Osteoblast (primary cell): ENCODE data around the gene SPARCL1. TPM values are rescaled to one million over a fixed set of nuclear protein-coding genes. Genes with fewer than 3 reads are reported as not detected.
"Not testable (repeated sequence)": the region's sequence is repeated elsewhere in the genome, so short reads cannot be mapped to it uniquely, and the experiment has no call there.

Source experiments
- DNase-seq: peaks from one replicate; pipeline ENCODE4 v3.0.0; 2011; ENCODE audit warnings: low spot score, mixed read lengths; ENCODE audit not compliant: insufficient read length; ENCODE audit errors: missing footprints
- H2AFZ ChIP-seq: 2 replicates; pipeline ENCODE4 v1.6.0; 2011; ENCODE audit warnings: mild to moderate bottlenecking, low read length
- H3K27ac ChIP-seq: 2 replicates; pipeline ENCODE4 v1.5.1; 2011; ENCODE audit warnings: mild to moderate bottlenecking, low read depth, low read length, moderate library complexity
- H3K27me3 ChIP-seq: 2 replicates; pipeline ENCODE4 v1.6.0; 2012; ENCODE audit warnings: mild to moderate bottlenecking, control low read depth, inconsistent platforms, low read length, moderate library complexity; ENCODE audit not compliant: insufficient read depth
- H3K36me3 ChIP-seq: 2 replicates; pipeline ENCODE4 v1.5.1; 2011; ENCODE audit warnings: mild to moderate bottlenecking, low read length, control low read depth, moderate library complexity; ENCODE audit not compliant: insufficient read depth
- H3K4me1 ChIP-seq: 2 replicates; pipeline ENCODE4 v1.5.1; 2011; ENCODE audit warnings: mild to moderate bottlenecking, low read length, control low read depth, moderate library complexity; ENCODE audit not compliant: insufficient read depth
- H3K4me2 ChIP-seq: 2 replicates; pipeline ENCODE4 v1.6.0; 2011; ENCODE audit warnings: mild to moderate bottlenecking, low read length; ENCODE audit not compliant: insufficient read depth
- H3K4me3 ChIP-seq: fragments of 200-600 bp; sonication (generic); 3 replicates; pipeline ENCODE4 v1.5.1; 2012; ENCODE audit warnings: mild to moderate bottlenecking, low read length, inconsistent platforms; ENCODE audit not compliant: insufficient read depth
- H3K79me2 ChIP-seq: 2 replicates; pipeline ENCODE4 v1.6.0; 2012; ENCODE audit warnings: mild to moderate bottlenecking, low read length, control low read depth, inconsistent platforms; ENCODE audit not compliant: insufficient read depth
- H3K9me3 ChIP-seq: 2 replicates; pipeline ENCODE4 v1.5.1; 2011; ENCODE audit warnings: low read depth, low read length, control low read depth
- H4K20me1 ChIP-seq: 2 replicates; pipeline ENCODE4 v1.6.0; 2012; ENCODE audit warnings: mild to moderate bottlenecking, low read length, control low read depth; ENCODE audit not compliant: insufficient read depth
- total RNA-seq: library from RNA; depleted of rRNA; stranded (reverse); fragments of >200 nt; gene quantifications from 2 replicates; pipeline ENCODE4 v1.2.3, GENCODE V29; 2012
- TF ChIP-seq, protein P1 (sequence below): IDR thresholded peaks from 2 replicates; pipeline ENCODE4 v1.5.1; 2011; ENCODE audit warnings: mild to moderate bottlenecking, low read depth, low read length, moderate library complexity; ENCODE audit errors: extremely low read depth

The SPARCL1 gene
- total RNA-seq, 1 donor = not detected

DNA sequence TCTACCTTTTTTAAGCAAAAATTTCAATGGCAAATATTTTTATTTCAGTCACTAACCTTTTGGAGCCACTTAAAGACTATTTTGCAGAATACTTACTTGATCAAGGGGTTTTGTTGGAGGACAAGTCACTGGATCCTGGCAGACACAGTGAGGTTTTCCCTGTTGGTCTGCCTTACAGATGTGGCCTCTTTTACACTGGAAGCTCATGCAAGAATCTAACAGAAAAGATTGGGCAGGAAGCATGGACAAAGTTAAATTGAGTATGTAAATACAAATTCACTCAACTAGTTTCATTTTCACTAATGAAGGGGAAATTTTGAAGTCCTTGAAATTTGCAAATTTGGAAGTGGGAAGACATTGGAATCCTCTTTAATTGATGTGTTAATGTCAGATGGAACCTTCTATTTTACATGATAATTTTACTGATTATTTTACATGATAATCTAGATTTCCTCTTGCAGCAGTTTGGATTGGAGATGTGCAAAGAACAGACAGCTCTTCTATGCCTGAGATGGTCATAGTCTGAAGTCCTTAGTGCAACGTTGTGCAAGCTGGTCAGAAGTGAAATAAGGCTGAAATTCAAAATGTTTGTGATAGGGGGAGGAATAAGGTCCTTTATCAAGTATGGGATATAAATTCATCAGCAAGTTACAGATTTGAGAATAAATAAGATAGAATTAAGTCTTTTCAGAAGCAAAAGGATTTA lies 38.4 kb downstream of the SPARCL1 start:
- Histone ChIP-seq H3K79me2 (no peaks in the 10 kb centered on the region), H3K9me3 (no peaks in the 10 kb centered on the region), H3K36me3 (no peaks in the 10 kb centered on the region), H3K27ac (no peak overlapping the region), H3K4me1 (peaks cover 6% of the 10 kb centered on the region), H3K4me3 (no peak overlapping the region), H2AFZ (no peak overlapping the region), H3K27me3 (no peaks in the 10 kb centered on the region), H3K4me2 (no peak overlapping the region), H4K20me1 (no peaks in the 10 kb centered on the region)
- DNase-seq = no peak
- TF ChIP-seq, protein P1, sequence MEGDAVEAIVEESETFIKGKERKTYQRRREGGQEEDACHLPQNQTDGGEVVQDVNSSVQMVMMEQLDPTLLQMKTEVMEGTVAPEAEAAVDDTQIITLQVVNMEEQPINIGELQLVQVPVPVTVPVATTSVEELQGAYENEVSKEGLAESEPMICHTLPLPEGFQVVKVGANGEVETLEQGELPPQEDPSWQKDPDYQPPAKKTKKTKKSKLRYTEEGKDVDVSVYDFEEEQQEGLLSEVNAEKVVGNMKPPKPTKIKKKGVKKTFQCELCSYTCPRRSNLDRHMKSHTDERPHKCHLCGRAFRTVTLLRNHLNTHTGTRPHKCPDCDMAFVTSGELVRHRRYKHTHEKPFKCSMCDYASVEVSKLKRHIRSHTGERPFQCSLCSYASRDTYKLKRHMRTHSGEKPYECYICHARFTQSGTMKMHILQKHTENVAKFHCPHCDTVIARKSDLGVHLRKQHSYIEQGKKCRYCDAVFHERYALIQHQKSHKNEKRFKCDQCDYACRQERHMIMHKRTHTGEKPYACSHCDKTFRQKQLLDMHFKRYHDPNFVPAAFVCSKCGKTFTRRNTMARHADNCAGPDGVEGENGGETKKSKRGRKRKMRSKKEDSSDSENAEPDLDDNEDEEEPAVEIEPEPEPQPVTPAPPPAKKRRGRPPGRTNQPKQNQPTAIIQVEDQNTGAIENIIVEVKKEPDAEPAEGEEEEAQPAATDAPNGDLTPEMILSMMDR = no peak

DNA sequence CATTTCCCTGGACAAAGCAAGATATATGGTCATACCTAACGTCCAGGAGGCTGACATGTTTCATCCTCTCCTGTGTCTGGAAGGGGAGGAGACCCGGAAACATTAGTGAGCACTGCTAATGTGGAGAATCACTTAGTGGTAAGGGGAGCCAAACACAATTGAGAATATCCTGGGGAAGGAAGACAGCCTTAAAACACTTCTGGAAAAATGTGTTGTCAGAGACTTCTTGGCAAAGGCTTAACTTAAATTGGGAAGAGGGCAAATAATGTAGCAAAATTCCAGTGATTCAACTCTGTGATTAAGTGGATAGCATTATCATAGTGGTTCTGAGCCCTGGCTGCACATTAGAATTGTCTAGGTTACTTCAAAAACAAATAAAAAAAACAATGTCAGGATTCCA lies 39.5 kb downstream of the SPARCL1 start:
- Histone ChIP-seq H3K4me1 (peaks cover 6% of the 10 kb centered on the region), H2AFZ (no peak overlapping the region), H3K27me3 (no peaks in the 10 kb centered on the region), H3K4me2 (no peak overlapping the region), H3K4me3 (no peak overlapping the region), H4K20me1 (no peaks in the 10 kb centered on the region), H3K27ac (peak overlapping the region; percentile 23), H3K36me3 (no peaks in the 10 kb centered on the region), H3K79me2 (no peaks in the 10 kb centered on the region), H3K9me3 (no peaks in the 10 kb centered on the region)
- no peak for DNase-seq
- TF ChIP-seq, protein P1 = no peak

DNA sequence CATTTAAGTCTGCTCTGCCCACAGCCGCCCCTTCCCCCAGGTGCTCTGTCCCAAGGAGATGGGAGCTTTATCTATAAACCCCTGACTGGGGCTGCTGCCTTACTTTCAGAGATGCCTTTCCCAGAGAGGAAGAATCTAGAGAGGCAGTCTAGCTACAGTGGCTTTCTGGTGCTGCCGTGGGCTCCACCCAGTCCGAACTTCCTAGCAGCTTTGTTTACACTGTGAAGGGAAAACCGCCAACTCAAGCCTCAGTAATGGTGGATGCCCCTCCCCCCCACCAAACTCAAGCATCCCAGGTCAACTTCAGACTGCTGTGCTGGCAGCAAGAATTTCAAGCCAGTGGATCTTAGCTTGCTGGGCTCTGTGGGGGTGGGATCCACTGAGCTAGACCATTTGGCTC lies 40.5 kb downstream of the SPARCL1 start:
- not testable (repeated sequence) for H4K20me1 ChIP-seq, H3K79me2 ChIP-seq, H3K4me3 ChIP-seq, H3K9me3 ChIP-seq, DNase-seq, H3K4me2 ChIP-seq, H2AFZ ChIP-seq, H3K4me1 ChIP-seq, H3K27me3 ChIP-seq, H3K27ac ChIP-seq, H3K36me3 ChIP-seq

DNA sequence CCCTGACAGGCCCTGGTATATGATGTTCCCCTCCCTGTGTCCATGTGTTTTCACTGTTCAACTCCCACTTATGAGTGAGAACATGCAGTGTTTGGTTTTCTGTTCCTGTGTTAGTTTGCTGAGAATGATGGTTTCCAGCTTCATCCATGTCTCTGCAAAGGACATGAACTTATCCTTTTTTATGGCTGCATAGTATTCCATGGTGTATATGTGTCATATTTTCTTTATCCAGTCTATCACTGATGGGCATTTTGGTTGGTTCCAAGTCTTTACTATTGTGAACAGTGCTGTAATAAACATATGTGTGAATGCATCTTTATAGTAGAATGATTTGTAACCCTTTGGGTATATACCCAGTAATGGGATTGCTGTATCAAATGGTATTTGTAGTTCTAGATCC lies 45.9 kb downstream of the SPARCL1 start:
- H2AFZ ChIP-seq, H3K27ac ChIP-seq, H3K79me2 ChIP-seq, H3K27me3 ChIP-seq, H3K4me3 ChIP-seq, H4K20me1 ChIP-seq, H3K9me3 ChIP-seq, H3K36me3 ChIP-seq, H3K4me2 ChIP-seq, H3K4me1 ChIP-seq, DNase-seq: not testable (repeated sequence)

DNA sequence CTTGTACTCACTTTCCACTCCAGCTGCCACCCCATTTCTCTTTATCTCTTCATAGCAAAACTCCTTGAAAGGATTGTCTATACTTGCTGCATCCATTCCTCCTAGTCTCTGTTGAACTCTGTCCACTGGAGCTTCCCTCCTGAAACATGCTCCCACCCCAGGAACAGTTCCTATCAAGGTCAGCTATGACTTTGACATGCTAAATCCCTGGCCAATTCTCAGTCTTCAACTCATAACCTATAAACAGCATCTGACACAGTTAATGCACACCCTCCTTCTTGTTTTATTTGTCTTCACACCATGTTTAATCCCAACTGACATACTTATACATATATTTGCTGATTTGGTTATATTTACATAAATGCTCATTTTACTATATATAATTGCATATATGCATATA lies 47.8 kb downstream of the SPARCL1 start:
- no peak overlapping the region for H3K27ac ChIP-seq

More for the DNA sequence above, 47.8 kb downstream of the SPARCL1 start:
- H4K20me1 ChIP-seq = no peaks in the 10 kb centered on the region
- no peaks in the 10 kb centered on the region for H3K4me1 ChIP-seq
- H3K9me3 ChIP-seq = no peaks in the 10 kb centered on the region
- H2AFZ ChIP-seq = no peak overlapping the region
- H3K79me2 ChIP-seq = no peaks in the 10 kb centered on the region
- no peak for DNase-seq
- no peaks in the 10 kb centered on the region for H3K27me3 ChIP-seq
- TF ChIP-seq, protein P1 = no peak
- no peaks in the 10 kb centered on the region for H3K36me3 ChIP-seq
- no peak overlapping the region for H3K4me2 ChIP-seq
- H3K4me3 ChIP-seq = no peak overlapping the region
